Measurements from ENCODE around the gene UFSP2.
A peak's percentile ranks its signal among the peaks of the same experiment; 100 is the strongest.

The UFSP2 gene

GRCh38 chr4:185411849-185412248, 13.9 kb downstream of the UFSP2 start:
- no peak overlapping the region for H3K4me3 ChIP-seq (ENCODE audit: low read depth, low read length)
- TF ChIP-seq CTCF (IDR thresholded peaks at IDR 0.05; ENCODE audit: borderline replicate concordance, insufficient read depth, low read depth, low read length): no peak

DNA sequence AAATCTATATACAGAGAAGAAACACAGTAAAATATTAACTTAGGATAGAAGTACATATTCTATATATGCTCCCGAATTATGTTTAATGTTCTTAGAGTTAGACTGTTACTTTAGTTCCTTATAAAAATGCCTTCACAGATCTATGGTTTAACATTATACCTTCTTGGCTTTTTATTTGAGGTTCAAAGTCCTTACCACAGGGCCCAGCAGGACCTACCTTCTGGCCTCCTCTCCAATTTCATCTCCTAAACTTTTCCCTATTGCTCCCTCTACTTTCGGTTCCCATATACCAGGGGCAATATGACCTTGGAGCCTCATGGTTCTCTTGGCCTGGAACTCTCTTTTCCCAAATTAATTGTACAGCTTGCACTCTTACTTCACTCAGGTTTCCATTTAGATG, 17.3 kb downstream of the UFSP2 start:
- H3K4me3 ChIP-seq (ENCODE audit: low read depth, low read length): no peak overlapping the region
- TF ChIP-seq CTCF (IDR thresholded peaks at IDR 0.05; ENCODE audit: borderline replicate concordance, insufficient read depth, low read depth, low read length): no peak

- no peak overlapping the region for H3K4me3 ChIP-seq (ENCODE audit: low read depth, low read length)
- no peak for TF ChIP-seq CTCF (IDR thresholded peaks at IDR 0.05; ENCODE audit: borderline replicate concordance, insufficient read depth, low read depth, low read length)
Measured at GRCh38 chr4:185405296-185405999, 20.3 kb downstream of the UFSP2 start.

DNA sequence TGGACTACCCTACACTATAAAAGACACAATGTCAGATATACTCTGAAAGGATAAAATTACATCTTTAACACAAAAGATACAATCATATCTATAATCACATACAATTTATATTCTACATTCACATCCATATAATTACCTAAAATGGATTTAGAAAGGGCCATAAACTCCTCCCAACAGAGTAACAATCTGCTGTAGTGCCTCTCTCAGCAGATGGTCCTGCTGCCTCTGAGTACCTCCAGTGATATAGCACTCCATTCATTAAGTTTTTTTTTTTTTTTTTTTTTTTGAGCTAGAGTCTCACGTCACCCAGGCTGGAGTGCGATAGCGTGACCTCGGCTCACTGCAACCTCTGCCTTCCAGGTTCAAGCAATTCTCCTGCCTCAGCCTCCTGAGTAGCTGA, 21.7 kb downstream of the UFSP2 start:
- TF ChIP-seq CTCF (IDR thresholded peaks at IDR 0.05; ENCODE audit: borderline replicate concordance, insufficient read depth, low read depth, low read length): no peak
- no peak overlapping the region for H3K4me3 ChIP-seq (ENCODE audit: low read depth, low read length)

DNA sequence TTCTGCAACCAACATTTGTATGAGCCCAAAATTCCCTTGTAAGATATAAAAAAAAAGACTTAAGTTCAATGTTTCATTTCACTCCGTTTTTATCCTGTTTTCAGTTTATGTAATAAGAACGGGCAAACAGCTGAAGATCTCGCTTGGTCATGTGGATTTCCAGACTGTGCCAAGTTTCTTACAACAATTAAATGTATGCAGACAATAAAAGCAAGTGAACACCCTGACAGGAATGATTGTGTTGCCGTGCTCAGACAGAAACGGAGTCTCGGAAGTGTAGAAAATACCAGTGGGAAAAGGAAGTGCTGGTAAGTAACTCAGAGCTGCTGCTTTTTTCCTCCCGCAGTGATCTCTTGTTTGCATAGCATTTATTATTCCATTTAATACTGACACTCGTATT, 26.3 kb downstream of the UFSP2 start:
- no peak overlapping the region for H3K4me3 ChIP-seq (ENCODE audit: low read depth, low read length)
- TF ChIP-seq CTCF (IDR thresholded peaks at IDR 0.05; ENCODE audit: borderline replicate concordance, insufficient read depth, low read depth, low read length): no peak

DNA sequence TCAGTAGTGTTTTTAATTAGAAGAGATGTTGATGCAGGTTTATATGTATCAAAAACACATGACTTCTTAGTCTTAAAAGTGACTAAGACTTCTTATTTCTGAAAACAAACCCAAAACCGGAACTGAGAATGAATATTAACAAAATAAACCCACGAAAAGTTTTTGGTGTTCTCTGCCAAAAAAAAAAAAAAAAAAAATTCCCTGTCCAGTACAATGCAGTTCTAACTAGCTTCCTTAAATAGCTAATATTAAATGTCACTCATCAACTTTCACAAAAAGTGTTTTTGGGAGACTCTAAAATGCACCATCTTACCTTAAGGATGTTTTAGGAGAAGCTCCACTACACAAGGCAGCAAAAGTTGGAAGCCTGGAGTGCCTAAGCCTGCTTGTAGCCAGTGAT, 27.1 kb downstream of the UFSP2 start:
- no peak for TF ChIP-seq CTCF (IDR thresholded peaks at IDR 0.05; ENCODE audit: borderline replicate concordance, insufficient read depth, low read depth, low read length)
- H3K4me3 ChIP-seq (ENCODE audit: low read depth, low read length): no peak overlapping the region

DNA sequence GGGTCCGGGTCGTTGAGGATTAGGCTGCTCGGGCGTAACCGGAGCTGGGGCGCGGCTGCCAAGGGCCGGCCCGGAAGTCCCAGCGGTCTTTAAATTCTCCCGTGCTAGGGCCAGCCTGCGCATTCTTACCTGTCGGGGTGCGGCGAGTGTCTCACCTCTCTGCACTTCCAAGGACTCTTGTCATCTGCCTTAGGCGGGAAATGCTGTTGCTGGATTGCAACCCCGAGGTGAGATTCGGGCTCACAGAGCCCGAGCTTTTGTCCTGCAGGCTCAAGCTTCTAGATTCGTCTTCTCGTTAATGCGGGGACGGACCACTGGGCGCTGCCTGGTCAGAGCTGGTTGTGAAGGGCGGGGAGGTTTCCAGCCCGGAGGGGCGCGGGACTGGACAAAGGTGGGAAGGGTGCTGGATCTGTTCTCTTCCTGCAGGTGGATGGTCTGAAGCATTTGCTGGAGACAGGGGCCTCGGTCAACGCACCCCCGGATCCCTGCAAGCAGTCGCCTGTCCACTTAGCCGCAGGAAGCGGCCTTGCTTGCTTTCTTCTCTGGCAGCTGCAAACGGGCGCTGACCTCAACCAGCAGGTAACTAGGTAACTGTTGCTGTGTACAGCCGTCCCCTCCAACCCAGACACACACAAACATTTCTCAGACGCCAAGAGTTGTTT, 28.9 kb downstream of the UFSP2 start, which contains the start of gene ANKRD37:
Gene ANKRD37 (plus strand): TSS at position 118 of the 662 bp plus-strand sequence. CDS start 83 bp downstream, at position 201.
- no peak for TF ChIP-seq CTCF (IDR thresholded peaks at IDR 0.05; ENCODE audit: borderline replicate concordance, insufficient read depth, low read depth, low read length)
- H3K4me3 ChIP-seq (ENCODE audit: low read depth, low read length): peak within 1 kb of the TSS; percentile 95

All from GM12875 (cell line).